ENCODE data around the gene P3H3. TPM values are rescaled to one million over a fixed set of nuclear protein-coding genes. Genes with fewer than 3 reads are reported as not detected.
"Not testable (repeated sequence)": the region's sequence is repeated elsewhere in the genome, so short reads cannot be mapped to it uniquely, and the experiment has no call there.

The P3H3 gene
- polyA plus RNA-seq, 4 donors: 24.5 to 37.1 (median 29.3) TPM

- DNase-seq (ENCODE audit: low read depth in 4 of 4, low spot score in 3 of 4): no peak
Observed at GRCh38 chr12:6863033-6863432, 34.8 kb downstream of the P3H3 start.

DNA sequence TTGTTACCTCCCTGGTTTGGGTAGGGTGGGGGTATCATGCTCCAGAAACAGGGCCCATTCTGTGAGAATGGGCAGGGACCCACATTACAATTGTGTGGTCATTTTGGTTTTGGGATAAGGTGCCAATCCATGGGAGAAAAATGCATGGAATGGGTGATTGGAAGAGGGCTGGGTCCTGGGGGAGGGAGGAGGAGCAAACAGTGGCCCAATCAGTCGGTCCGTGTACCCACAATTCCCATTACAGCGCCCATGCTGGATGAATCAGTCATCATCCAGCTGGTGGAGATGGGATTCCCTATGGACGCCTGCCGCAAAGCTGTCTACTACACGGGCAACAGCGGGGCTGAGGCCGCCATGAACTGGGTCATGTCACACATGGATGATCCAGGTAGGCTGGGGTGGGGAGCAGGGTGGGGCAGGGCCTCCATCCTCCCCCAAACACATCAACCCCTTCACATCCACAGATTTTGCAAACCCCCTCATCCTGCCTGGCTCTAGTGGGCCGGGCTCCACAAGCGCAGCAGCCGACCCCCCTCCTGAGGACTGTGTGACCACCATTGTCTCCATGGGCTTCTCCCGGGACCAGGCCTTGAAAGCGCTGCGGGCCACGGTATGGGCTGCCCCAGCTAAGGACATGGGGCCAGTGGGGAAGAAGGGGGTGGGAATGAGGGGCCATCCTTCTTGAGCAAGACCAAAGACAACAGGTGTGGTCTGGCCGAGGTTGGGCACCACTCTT lies 35.5 kb downstream of the P3H3 start:
- no peak for DNase-seq (ENCODE audit: low read depth in 4 of 4, low spot score in 3 of 4)

DNA sequence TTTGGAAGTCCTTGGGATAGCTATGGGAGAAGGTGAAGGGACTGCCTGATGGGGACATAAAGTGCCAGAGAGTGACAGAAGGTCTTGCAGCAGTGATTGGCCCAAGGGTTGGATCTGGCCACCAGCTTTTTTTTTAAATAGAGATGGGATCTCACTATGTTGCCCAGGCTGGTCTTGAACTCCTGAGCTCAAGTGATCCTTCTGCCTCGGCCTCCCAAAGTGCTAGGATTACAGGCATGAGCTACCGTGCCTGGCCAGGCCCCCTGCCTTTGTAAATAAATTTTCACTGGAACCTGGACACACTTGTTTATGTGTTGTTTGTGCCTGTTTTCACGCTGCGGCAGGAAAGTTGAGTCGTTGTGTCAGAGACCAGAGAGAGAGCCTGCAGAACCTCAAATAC lies 37.1 kb downstream of the P3H3 start:
- DNase-seq (ENCODE audit: low read depth in 4 of 4, low spot score in 3 of 4): not testable (repeated sequence)

DNA sequence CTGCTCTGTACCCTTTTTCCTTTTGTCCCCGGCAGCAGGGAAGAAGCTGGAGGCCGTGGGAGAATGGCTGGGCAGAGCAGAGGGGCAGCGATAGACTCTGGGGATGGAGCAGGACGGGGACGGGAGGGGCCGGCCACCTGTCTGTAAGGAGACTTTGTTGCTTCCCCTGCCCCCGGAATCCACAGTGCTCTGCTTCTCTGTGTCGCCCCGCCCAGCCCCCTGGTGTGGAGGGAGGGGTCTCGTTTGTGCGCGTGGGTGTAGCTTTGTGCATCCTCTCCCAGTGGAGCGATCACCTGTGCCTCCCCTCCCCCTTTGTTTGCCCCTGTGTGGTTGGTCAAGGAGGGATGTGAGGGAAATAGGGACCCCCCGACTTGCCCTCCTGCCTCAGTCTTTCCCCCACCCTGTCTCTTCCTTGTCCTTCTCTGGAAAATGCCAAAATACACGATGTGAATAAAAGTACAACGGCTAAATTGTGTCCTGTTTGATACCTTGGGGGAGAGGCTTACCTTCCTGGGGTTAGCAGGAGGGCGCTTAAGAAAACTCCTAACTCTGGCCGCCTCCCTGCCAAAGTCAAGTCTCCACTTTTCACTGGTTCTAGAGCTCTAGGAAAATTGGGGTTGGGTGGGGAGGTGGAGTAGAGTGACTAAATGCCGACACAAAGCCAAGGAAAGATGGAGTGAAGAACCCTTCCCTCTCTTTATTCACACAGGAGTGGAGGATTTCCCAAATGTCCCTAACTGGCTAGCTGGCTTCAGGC lies 38.1 kb downstream of the P3H3 start:
- no peak for DNase-seq (ENCODE audit: low read depth in 4 of 4, low spot score in 3 of 4)

DNA sequence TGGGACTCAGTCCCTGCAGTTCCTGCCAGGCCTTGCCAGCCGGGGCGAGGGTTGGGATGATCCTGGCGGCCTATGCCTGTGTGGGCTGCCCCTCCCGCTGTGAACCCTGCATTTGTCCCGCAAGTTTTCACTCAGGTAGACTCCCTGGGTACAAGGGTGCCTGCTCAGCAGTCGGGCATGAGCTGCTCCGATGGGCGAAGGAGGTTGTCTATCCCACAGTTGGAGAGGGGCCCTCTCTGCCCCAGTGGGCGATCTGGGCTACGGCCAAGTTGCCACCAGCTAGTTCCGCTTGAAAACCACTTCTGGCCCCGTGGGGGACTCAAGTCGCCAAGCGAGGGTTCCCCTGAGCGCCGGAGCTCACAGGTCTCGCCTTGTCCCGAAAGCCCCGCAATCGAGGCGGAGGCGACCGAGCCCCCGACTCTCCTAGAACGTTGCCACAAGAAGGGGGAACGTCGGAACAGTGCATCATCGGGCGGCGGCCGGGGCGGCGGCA lies 38.8 kb downstream of the P3H3 start:
- no peak for DNase-seq (ENCODE audit: low read depth in 4 of 4, low spot score in 3 of 4)

DNA sequence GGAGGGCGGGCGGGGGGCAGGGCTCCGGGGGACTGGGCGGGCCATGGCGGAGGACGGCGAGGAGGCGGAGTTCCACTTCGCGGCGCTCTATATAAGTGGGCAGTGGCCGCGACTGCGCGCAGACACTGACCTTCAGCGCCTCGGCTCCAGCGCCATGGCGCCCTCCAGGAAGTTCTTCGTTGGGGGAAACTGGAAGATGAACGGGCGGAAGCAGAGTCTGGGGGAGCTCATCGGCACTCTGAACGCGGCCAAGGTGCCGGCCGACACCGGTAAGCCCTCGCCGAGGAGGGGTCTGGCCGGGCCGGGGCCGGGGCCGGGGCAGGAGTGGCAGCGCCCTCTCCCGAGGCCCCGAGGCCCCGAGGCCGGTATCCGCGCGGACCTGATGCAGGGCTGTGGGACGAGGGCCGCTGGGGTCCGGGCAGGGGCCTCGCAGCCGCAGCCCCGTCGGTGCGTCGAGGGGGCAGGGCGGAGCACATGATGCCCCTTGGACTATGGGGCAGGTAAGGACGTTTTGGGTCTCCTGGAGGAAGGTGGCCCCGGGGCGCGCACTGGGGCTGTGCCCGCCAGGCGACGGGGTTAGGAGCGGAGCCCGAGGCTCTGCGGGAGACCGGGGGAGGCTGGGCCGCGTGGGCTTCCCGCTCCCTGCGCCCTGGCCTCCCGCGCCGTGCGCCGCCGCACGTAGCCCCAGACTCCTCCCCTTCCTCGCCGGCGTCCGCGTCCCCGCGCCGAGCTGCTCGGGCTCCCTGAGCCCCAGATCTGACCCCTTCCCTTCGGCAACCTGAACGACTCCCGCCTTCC lies 39.4 kb downstream of the P3H3 start, which contains the start of gene TPI1:
TSS of gene TPI1 (plus strand) at position 119 of the 798 bp plus-strand sequence. CDS start at position 155, 36 bp downstream.
- DNase-seq (ENCODE audit: low read depth in 4 of 4, low spot score in 3 of 4): peak in 1 of 4 donors; percentile 70

DNA sequence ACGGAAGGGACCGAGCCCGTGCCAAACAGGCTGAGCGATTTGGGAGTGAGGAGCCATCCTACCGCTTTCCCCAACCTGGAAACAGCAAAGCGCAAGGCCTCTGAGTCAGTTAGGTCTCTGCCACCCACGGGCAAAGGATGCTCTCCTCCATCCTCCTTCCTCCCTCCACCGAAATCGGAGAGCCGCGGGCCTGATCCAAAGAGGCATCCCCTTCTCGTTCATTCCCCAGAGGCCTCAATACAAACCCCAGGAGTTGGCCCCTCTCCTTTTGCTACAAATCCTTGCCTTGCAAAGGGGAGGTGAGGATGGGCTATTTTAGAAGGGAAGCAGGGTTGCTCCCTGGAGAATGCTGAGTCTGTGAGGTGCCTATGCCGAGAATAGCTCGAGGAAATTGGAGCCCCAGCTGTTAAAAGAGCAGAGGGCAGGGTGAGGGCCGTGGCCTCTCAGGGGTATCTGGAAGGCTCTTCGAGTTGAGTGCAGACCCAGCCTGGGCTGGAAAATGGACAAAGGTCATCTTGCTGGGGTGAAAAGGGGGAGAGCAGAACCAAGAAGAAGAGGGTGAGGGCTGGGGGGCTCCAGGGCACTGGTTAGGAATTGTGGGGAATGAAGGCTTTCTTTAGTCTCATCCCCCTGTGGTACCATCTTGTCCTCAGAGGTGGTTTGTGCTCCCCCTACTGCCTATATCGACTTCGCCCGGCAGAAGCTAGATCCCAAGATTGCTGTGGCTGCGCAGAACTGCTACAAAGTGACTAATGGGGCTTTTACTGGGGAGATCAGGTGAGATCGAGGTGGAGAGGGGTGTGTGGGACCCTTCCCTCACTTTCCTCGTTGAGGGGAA lies 40.2 kb downstream of the P3H3 start:
- DNase-seq (ENCODE audit: low read depth in 4 of 4, low spot score in 3 of 4): no peak

DNA sequence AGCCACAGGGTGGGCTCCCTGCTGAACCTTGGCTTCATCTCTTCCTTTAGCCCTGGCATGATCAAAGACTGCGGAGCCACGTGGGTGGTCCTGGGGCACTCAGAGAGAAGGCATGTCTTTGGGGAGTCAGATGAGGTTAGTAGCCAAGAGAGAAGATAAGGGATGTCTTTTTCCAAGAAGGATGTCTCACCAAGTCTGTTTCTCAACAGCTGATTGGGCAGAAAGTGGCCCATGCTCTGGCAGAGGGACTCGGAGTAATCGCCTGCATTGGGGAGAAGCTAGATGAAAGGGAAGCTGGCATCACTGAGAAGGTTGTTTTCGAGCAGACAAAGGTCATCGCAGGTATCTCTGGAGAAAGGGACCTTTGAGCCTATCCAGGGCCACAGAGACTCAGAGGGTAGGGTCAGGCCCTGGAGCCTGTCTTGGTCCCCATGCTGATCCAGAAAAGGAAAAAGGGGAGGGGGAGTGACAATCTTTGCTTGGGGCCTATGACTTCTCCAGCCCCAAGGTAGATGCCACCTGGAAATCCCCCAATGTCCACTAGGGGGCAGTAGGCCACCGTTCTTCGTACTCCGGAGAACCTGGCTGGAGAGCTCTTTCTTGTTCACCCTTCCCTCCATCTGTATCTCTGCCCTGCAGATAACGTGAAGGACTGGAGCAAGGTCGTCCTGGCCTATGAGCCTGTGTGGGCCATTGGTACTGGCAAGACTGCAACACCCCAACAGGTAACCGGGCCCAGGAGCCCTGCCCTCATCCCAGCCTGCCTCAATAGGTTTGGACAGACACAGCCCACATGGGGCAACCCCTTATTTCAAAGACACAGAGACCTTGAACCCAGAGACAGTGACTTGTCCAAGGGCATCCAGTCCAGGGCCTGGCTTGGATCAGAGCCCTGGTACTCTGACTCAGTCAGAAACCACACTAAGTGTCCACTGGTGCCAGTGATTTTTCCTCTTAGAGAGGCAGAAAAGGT lies 41.1 kb downstream of the P3H3 start:
- peak in 1 of 4 donors; percentile 81 for DNase-seq (ENCODE audit: low read depth in 4 of 4, low spot score in 3 of 4)

- DNase-seq (ENCODE audit: low read depth in 4 of 4, low spot score in 3 of 4): not testable (repeated sequence)
Observed at GRCh38 chr12:6870304-6870703, 42.1 kb downstream of the P3H3 start.

DNA sequence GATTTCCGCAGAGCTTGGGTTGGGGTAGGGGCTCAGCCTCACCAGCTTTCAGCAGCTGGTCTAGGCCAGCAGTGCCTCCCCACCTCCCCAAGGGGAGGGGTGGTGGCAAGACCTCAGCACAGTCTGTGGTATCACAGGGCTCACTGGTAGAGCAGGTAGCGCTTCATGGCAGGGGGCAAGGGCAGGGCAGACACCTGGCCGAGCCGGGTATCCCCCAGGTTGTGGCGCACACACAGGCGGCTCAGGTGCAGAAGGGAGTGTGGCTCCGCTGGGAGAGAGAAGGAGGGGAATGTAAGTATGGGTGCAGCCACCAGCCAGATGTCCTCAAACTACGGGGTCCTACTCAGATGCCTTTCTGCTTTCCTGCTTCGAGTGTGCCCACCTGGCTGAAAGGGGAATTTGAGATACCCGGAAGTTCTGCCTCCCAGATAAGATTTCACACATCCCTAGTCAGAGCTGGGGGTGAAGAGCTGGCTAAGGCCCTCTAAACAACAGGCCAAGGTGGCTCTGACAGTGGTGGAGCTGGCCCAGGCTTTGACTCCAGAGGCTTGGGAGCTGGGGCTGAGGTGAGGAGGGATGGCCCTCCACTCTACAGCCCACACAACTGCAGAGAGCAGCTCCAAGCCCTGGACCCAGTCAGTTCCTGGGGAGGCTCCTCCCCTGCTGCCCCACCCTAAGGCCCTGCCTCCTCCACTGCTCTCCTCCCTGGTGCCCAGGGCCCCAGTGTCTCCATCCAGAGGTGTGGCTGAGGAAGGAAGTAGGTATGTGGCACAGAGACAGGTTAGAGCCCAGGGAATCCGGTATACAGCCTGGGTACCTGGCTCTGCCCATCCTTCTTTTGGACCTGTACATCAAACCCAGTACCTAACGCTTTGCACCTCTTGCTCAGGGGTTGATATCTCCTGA lies 43.1 kb downstream of the P3H3 start:
- DNase-seq (ENCODE audit: low read depth in 4 of 4, low spot score in 3 of 4): no peak

DNA sequence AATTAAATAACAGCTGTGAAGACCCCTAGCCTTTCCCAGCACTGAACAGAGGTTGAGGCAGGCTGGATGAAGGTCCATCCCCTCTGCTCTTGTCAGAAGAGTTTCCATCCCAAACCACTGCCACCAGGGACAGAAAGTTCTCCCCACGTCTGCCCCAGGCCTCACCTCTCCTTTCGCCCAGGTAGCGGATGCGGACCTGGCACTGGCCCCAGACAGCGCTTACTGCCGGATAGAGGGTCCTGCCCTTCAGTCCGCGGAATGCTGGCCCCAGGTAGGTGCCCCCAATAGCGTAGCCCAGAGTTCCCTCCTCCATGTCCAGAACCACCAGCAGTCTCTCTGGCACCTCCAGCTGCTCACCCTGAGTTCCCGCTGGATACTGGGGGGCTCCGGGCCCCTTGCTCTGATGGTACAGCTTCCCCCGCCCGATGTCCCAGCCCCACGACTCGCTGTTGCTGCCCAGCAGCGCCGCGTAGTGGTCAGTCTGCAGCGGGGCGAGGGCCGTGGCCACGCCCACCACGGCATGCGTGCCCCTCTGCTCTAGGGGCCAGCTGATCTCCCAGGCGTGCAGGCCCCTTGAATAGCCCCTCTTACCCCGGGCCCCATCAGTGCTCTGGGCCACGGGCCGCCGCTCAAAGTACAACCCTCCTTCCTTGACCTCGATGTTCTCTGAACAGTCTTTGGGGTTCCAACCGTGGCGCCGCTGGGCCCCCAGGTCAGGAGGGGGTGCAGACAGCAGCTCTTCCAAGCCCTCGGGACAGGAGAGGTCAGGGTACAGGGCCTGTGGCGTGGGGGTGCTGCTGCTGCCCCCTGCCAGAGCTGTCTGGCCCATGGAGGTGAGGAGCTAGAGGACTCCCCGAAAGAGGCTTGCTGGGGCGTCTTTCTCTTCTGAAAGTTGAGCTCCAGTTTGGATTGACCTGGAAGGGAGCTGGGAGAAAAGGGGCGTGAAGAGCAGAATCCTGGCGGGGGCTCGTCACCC lies 44.2 kb downstream of the P3H3 start:
- DNase-seq (ENCODE audit: low read depth in 4 of 4, low spot score in 3 of 4): peak in 1 of 4 donors; percentile 82

GRCh38 chr12:6873094-6874014 lies 45.1 kb downstream of the P3H3 start, which contains the start of gene SPSB2:
Gene SPSB2 (minus strand): TSS chr12:6873303. CDS start chr12:6872901, 402 bp downstream.
- peak; percentile 95 to 98 (median 95) for DNase-seq (ENCODE audit: low read depth in 4 of 4, low spot score in 3 of 4)

DNA sequence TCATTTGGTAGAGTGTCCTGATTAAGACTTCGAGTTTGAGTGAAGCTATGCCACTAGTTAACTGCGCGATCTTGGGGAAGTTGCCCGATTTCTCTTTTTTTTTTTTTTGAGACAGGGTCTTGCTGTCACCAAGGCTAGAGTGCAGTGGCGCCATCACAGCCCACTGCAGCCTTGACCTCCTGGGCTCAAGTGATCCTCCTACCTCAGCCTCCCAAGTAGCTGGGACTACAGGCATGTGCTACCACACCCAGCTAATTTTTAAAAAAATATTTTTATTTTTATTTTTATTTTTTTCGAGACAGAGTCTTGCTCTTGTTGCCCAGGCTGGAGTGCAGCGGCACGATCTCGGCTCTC lies 45.8 kb downstream of the P3H3 start:
- DNase-seq (ENCODE audit: low read depth in 4 of 4, low spot score in 3 of 4): not testable (repeated sequence)

- DNase-seq (ENCODE audit: low read depth in 4 of 4, low spot score in 3 of 4): not testable (repeated sequence)
Observed at GRCh38 chr12:6879824-6880223, 51.6 kb downstream of the P3H3 start.

- DNase-seq (ENCODE audit: low read depth in 4 of 4, low spot score in 3 of 4): no peak
Observed at GRCh38 chr12:6883252-6883651, 55.0 kb downstream of the P3H3 start.

Measured in right renal pelvis (tissue), 4 donors.